ENCODE measurements around the gene EIPR1. TPM values are rescaled to one million over a fixed set of nuclear protein-coding genes. Genes with fewer than 3 reads are reported as not detected.

EIPR1 gene
- total and polyA plus RNA-seq, 2 experiments from 2014 or later, result 17.4 to 46.3 TPM

- no peaks in the 10 kb centered on the region for H4K20me1 ChIP-seq (replicated peaks; ENCODE audit: insufficient read depth)
- ATAC-seq, result no peak
- no peaks in the 10 kb centered on the region for H3K9me2 ChIP-seq (ENCODE audit: insufficient read depth)
- no peak overlapping the region for H3K4me3 ChIP-seq
- H3K9me3 Mint-ChIP-seq, result peaks cover 22% of the 10 kb centered on the region
- H3K36me3 Mint-ChIP-seq (ENCODE audit: low read depth), result peaks cover 20% of the 10 kb centered on the region; the same call in 2 of the 3 replicates
- H3K27me3 ChIP-seq (ENCODE audit: insufficient read depth), result no peaks in the 10 kb centered on the region
- no peaks in the 10 kb centered on the region for H3K79me2 ChIP-seq (replicated peaks; ENCODE audit: insufficient read depth)
- no peak for DNase-seq (ENCODE audit: low spot score)
- no peak overlapping the region for H3K27ac Mint-ChIP-seq
- peaks cover 8% of the 10 kb centered on the region for H3K27me3 Mint-ChIP-seq (ENCODE audit: insufficient read depth, low read depth, poor library complexity)
- H3K4me3 Mint-ChIP-seq, result no peak overlapping the region
- TF ChIP-seq NANOG (IDR thresholded peaks at IDR 0.05; ENCODE audit: borderline replicate concordance) (no peak), EZH2 (IDR thresholded peaks at IDR 0.05; ENCODE audit: low read depth, unreplicated experiment) (no peak), CTCF (conservative IDR thresholded peaks at IDR 0.05; ENCODE audit: low read depth in 2 of 2) (no peak), REST (IDR thresholded peaks at IDR 0.05; ENCODE audit: unreplicated experiment) (no peak), POLR2AphosphoS5 (IDR thresholded peaks at IDR 0.05; ENCODE audit: low read depth) (no peak), EZH2phosphoT487 (IDR thresholded peaks at IDR 0.05; ENCODE audit: unreplicated experiment) (no peak), STAT1 (IDR thresholded peaks at IDR 0.05; ENCODE audit: unreplicated experiment) (no peak), ZNF114 (CRISPR knock-in tag; IDR thresholded peaks at IDR 0.05) (no peak), JUNB (IDR thresholded peaks at IDR 0.05; ENCODE audit: unreplicated experiment) (no peak), ZNF331 (CRISPR knock-in tag; IDR thresholded peaks at IDR 0.05; ENCODE audit: low read depth) (no peak)
- H3K4me1 ChIP-seq (ENCODE audit: insufficient read depth), result no peaks in the 10 kb centered on the region
- H3K4me2 ChIP-seq, result no peak overlapping the region
- H2AFZ ChIP-seq, result no peak overlapping the region
- no peaks in the 10 kb centered on the region for H3F3A ChIP-seq (replicated peaks; ENCODE audit: low read depth)
- H3K4me1 Mint-ChIP-seq, result no peaks in the 10 kb centered on the region
- no peaks in the 10 kb centered on the region for H3K36me3 ChIP-seq (ENCODE audit: insufficient read depth)
- no peak overlapping the region for H3K27ac ChIP-seq (ENCODE audit: low read depth)
Observed at GRCh38 chr2:3154146-3154545, 223.5 kb downstream of the EIPR1 start.
